ENCODE measurements around the gene PDZD4. TPM values are rescaled to one million over a fixed set of nuclear protein-coding genes. Genes with fewer than 3 reads are reported as not detected.

The PDZD4 gene
- total RNA-seq, 1 donor = under 0.01 TPM

GRCh38 chrX:153874366-153875125, 44.2 kb upstream of the PDZD4 start:
- Histone ChIP-seq H4K20me1 (ENCODE audit: insufficient read depth, low read length) (peaks cover 9% of the 10 kb centered on the region), H3K4me2 (ENCODE audit: insufficient read depth, low read length) (no peak overlapping the region), H2AFZ (ENCODE audit: low read length) (no peak overlapping the region), H3K4me1 (ENCODE audit: insufficient read depth, low read length) (no peaks in the 10 kb centered on the region), H3K36me3 (ENCODE audit: insufficient read depth, low read length) (no peaks in the 10 kb centered on the region), H3K27ac (ENCODE audit: low read depth, low read length) (no peak overlapping the region), H3K9me3 (ENCODE audit: low read depth, low read length) (no peaks in the 10 kb centered on the region), H3K27me3 (ENCODE audit: insufficient read depth, low read length) (peaks cover 24% of the 10 kb centered on the region), H3K4me3 (ENCODE audit: insufficient read depth, low read length) (no peak overlapping the region), H3K79me2 (ENCODE audit: insufficient read depth, low read length) (no peaks in the 10 kb centered on the region)
- no peak for TF ChIP-seq CTCF (IDR thresholded peaks at IDR 0.05; ENCODE audit: extremely low read depth, low read depth, low read length)
- DNase-seq (ENCODE audit: insufficient read length, low spot score, missing footprints) = peak; percentile 62

- H3K27ac ChIP-seq (ENCODE audit: low read depth, low read length) = no peak overlapping the region
- no peaks in the 10 kb centered on the region for H3K9me3 ChIP-seq (ENCODE audit: low read depth, low read length)
- H2AFZ ChIP-seq (ENCODE audit: low read length) = no peak overlapping the region
- H3K27me3 ChIP-seq (ENCODE audit: insufficient read depth, low read length) = peaks cover 19% of the 10 kb centered on the region
- H3K36me3 ChIP-seq (ENCODE audit: insufficient read depth, low read length) = no peaks in the 10 kb centered on the region
- H4K20me1 ChIP-seq (ENCODE audit: insufficient read depth, low read length) = peaks cover 9% of the 10 kb centered on the region
- no peaks in the 10 kb centered on the region for H3K4me1 ChIP-seq (ENCODE audit: insufficient read depth, low read length)
- no peak overlapping the region for H3K4me3 ChIP-seq (ENCODE audit: insufficient read depth, low read length)
- H3K79me2 ChIP-seq (ENCODE audit: insufficient read depth, low read length) = no peaks in the 10 kb centered on the region
- no peak overlapping the region for H3K4me2 ChIP-seq (ENCODE audit: insufficient read depth, low read length)
- no peak for TF ChIP-seq CTCF (IDR thresholded peaks at IDR 0.05; ENCODE audit: extremely low read depth, low read depth, low read length)
- DNase-seq (ENCODE audit: insufficient read length, low spot score, missing footprints) = no peak
Measured at GRCh38 chrX:153874085-153874365, 43.7 kb upstream of the PDZD4 start.

DNA sequence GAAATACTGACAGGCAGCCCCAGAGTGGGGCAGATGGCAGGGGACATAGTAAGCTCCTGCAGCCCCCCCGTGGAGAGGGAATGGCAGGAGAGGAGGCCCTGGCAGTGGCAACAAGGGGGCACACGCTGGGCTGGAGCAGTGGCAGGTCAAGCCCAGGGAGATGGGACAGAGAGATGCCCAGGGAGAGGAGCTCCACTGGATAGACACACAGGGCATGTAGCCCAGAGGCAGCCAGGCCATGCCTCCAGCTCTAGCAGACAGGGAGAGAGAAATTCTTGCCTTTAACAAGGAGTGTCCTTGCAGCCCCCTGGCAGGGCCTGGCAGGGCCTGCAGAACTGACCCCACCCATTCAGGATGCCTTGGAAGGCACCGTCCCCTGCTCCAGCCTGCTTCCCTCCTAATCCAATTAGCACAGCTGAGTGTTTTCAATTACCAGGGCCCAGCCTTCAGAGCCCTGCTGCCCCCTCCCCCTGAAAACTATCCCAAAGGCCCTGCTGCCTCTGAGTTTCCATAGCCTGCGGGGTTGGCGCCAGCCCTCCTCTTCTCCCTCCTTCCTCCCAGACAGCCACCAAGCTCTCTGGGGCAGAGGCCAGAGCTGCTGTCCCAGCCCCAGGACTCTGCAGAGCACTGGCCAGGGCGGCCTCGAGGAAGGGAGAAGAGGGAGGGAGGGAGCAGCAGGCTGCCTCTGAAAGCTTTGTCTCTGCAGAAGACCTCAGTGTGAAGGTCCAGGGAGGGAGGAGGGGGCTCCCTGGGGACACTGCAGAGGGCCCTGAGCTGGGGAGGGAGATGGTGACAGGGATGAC, 43.1 kb upstream of the PDZD4 start:
- Histone ChIP-seq H2AFZ (ENCODE audit: low read length) (no peak overlapping the region), H3K36me3 (ENCODE audit: insufficient read depth, low read length) (no peaks in the 10 kb centered on the region), H3K4me2 (ENCODE audit: insufficient read depth, low read length) (no peak overlapping the region), H3K79me2 (ENCODE audit: insufficient read depth, low read length) (no peaks in the 10 kb centered on the region), H3K27me3 (ENCODE audit: insufficient read depth, low read length) (peaks cover 17% of the 10 kb centered on the region), H4K20me1 (ENCODE audit: insufficient read depth, low read length) (peaks cover 9% of the 10 kb centered on the region), H3K27ac (ENCODE audit: low read depth, low read length) (no peak overlapping the region), H3K9me3 (ENCODE audit: low read depth, low read length) (no peaks in the 10 kb centered on the region), H3K4me1 (ENCODE audit: insufficient read depth, low read length) (no peaks in the 10 kb centered on the region), H3K4me3 (ENCODE audit: insufficient read depth, low read length) (no peak overlapping the region)
- TF ChIP-seq CTCF (IDR thresholded peaks at IDR 0.05; ENCODE audit: extremely low read depth, low read depth, low read length) = no peak
- DNase-seq (ENCODE audit: insufficient read length, low spot score, missing footprints) = peak; percentile 73

Data from osteoblast (primary cell).